GM12865 (cell line): ENCODE data around the gene FRA10AC1.

Experiments used
- DNase-seq: peaks from one replicate; pipeline ENCODE4 v3.0.0; 2010; ENCODE audit warnings: low read depth
- H3K4me3 ChIP-seq: 2 replicates; pipeline ENCODE4 v1.5.1; 2011; ENCODE audit warnings: mild to moderate bottlenecking, low read depth, low read length, control low read depth
- CTCF ChIP-seq: IDR thresholded peaks from 2 replicates; pipeline ENCODE4 v1.5.1; 2011; ENCODE audit warnings: low read length, control low read depth, low read depth, inconsistent platforms; ENCODE audit not compliant: insufficient read depth; ENCODE audit errors: missing control alignments

FRA10AC1 gene

DNA sequence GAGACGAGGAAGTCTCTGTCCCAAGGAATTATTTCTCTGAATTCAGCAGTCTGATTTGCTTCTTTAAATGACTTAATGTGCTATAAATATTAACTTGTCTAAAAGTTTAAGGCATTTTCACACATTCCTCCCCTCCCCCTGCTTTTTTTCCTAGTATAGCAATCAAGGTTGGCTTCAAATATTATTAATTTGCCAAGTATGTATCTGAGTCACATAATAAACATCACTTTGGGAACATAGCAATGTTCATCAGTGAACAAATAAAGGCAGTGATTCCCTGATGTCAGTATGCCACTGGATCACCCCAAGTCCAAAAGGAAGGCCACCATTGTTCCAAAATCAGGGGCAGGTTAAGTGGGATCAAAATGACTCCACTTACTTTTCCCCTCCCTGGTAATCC is 49.5 kb downstream of the FRA10AC1 start:
- H3K4me3 ChIP-seq: no peak overlapping the region
- DNase-seq: no peak
- no peak for TF ChIP-seq CTCF

GRCh38 chr10:93639791-93640190 is 62.6 kb downstream of the FRA10AC1 start:
- DNase-seq: no peak
- no peak overlapping the region for H3K4me3 ChIP-seq
- TF ChIP-seq CTCF: no peak

GRCh38 chr10:93630625-93631557 is 71.5 kb downstream of the FRA10AC1 start:
- no peak for TF ChIP-seq CTCF
- H3K4me3 ChIP-seq: no peak overlapping the region
- DNase-seq: peak; percentile 9

GRCh38 chr10:93629647-93630305 is 72.6 kb downstream of the FRA10AC1 start:
- TF ChIP-seq CTCF: no peak
- no peak overlapping the region for H3K4me3 ChIP-seq
- no peak for DNase-seq

DNA sequence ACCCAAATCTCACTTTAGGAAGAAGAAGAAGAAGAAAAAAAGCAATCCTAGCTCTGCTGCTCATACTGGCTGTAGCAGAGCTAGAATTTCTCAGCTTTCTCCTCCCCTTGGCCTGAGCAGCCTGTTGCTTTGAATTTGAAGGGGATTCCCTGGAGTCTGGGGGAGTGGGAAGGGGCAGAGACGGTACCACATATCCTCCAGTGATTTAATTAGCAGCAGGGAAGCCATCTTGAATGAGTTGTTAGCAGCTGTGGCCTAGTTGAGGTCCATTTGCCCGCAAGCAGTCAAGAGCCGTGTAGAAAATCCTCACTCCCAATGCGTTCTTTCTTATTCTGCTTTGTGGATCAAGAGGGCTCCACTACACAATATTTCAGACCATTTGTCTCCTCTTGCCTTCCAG is 73.5 kb downstream of the FRA10AC1 start:
- no peak for TF ChIP-seq CTCF

DNA sequence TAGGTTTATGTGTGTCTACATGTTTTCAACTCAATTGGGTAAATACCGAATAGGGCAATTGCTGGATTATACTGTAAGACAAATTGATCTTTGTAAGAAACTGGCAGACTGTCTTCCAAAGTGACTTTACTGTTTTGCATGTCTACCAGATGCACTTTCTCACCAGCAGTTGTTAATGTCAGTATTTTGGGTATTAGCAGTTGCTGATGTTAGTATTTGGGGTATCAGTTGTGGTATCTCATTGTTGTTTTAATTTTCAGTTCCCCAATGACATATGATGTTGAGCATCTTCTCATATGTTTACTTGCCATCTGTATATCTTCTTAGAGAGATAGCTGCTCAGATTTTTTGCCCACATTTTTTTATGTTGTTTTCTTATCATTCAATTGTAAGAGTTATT is 79.5 kb downstream of the FRA10AC1 start:
- peak; percentile 20 for DNase-seq
- no peak for TF ChIP-seq CTCF
- no peak overlapping the region for H3K4me3 ChIP-seq

More for the DNA sequence above, 73.5 kb downstream of the FRA10AC1 start:
- no peak overlapping the region for H3K4me3 ChIP-seq
- no peak for DNase-seq
